IMR-90 (cell line): ENCODE results near the gene UBD. TPM values are rescaled to one million over a fixed set of nuclear protein-coding genes. Genes with fewer than 3 reads are reported as not detected.

ENCODE experiments used
- ATAC-seq: fragments of 200-7000 bp; cut with Tn5 transposase; 2 replicates; pipeline ENCODE4 v1.9.1; 2020; ENCODE audit warnings: low read depth, mild to moderate bottlenecking, moderate library complexity
- BruUV-seq: library from RNA; stranded (reverse); fragments of 400-500 nt; replicated peaks from 2 replicates; lab custom pipeline; 2021; lab: Mats Ljungman, UMichigan
- CTCF ChIA-PET: fragments of 300-600 bp; formaldehyde crosslinking; extraction: SDS; loops from one replicate; lab custom pipeline; 2021; ENCODE audit warnings: antibody characterized with exemption; lab: Yijun Ruan, JAX
- POLR2A ChIA-PET: fragments of 300-600 bp; sonication (Branson Sonifier 250); formaldehyde crosslinking; loops from one replicate; lab custom pipeline; 2022; ENCODE audit warnings: antibody characterized with exemption; ENCODE audit not compliant: unreplicated experiment; lab: Charles Lee
- DNase-seq: peaks from one replicate; pipeline ENCODE4 v3.0.0; 2013
- H2AFZ ChIP-seq: replicated peaks from 2 replicates; pipeline ENCODE3; 2013; ENCODE audit warnings: low read length, mild to moderate bottlenecking; ENCODE audit not compliant: poor library complexity
- H2AK5ac ChIP-seq: 2 replicates; pipeline ENCODE4 v1.6.1; 2013; ENCODE audit warnings: low read depth, low read length, inconsistent platforms
- H2AK9ac ChIP-seq: replicated peaks from 2 replicates; pipeline ENCODE3; 2013; ENCODE audit warnings: mild to moderate bottlenecking, low read depth, low read length, moderate library complexity; ENCODE audit not compliant: poor library complexity
- H2BK120ac ChIP-seq: 2 replicates; pipeline ENCODE4 v1.6.1; 2013; ENCODE audit warnings: low read depth, low read length, inconsistent platforms
- H2BK15ac ChIP-seq: 3 replicates; pipeline ENCODE4 v1.6.1; 2013; ENCODE audit warnings: low read depth, low read length, inconsistent platforms
- H2BK20ac ChIP-seq: 2 replicates; pipeline ENCODE4 v1.6.1; 2013; ENCODE audit warnings: low read depth, mild to moderate bottlenecking, inconsistent platforms, low read length, moderate library complexity
- H2BK5ac ChIP-seq: 2 replicates; pipeline ENCODE4 v1.6.1; 2013; ENCODE audit warnings: mild to moderate bottlenecking, low read depth, low read length, inconsistent platforms; ENCODE audit not compliant: poor library complexity, severe bottlenecking
- H3K14ac ChIP-seq: replicated peaks from 2 replicates; pipeline ENCODE4 v1.6.1; 2013; ENCODE audit warnings: low read depth, low read length, inconsistent platforms
- H3K18ac ChIP-seq: 2 replicates; pipeline ENCODE4 v1.6.1; 2013; ENCODE audit warnings: low read depth, low read length, control low read depth
- H3K23ac ChIP-seq: 2 replicates; pipeline ENCODE4 v1.6.1; 2013; ENCODE audit warnings: low read depth, low read length, inconsistent platforms
- H3K27ac ChIP-seq: 2 replicates; pipeline ENCODE4 v1.5.1; 2013; ENCODE audit warnings: mild to moderate bottlenecking, control low read depth, low read length; ENCODE audit not compliant: insufficient read depth
- H3K27me3 ChIP-seq: 2 replicates; pipeline ENCODE4 v1.6.1; 2013; ENCODE audit warnings: low read length; ENCODE audit not compliant: control insufficient read depth, insufficient read depth
- H3K36me3 ChIP-seq: 2 replicates; pipeline ENCODE4 v1.6.1; 2013; ENCODE audit warnings: low read length, mixed read lengths; ENCODE audit not compliant: control insufficient read depth, insufficient read depth
- H3K4ac ChIP-seq: 2 replicates; pipeline ENCODE4 v1.6.1; 2013; ENCODE audit warnings: low read depth, low read length, inconsistent platforms
- H3K4me1 ChIP-seq: 2 replicates; pipeline ENCODE4 v1.6.1; 2013; ENCODE audit warnings: low read length, mixed read lengths; ENCODE audit not compliant: control insufficient read depth, insufficient read depth
- H3K4me2 ChIP-seq: 2 replicates; pipeline ENCODE4 v1.6.1; 2013; ENCODE audit warnings: low read depth, mild to moderate bottlenecking, control low read depth, low read length, moderate library complexity
- H3K4me3 ChIP-seq: 2 replicates; pipeline ENCODE4 v1.5.1; 2013; ENCODE audit warnings: low read depth, mild to moderate bottlenecking, control low read depth, low read length, moderate library complexity; ENCODE audit not compliant: insufficient read depth
- H3K56ac ChIP-seq: 2 replicates; pipeline ENCODE4 v1.6.1; 2013; ENCODE audit warnings: low read length, inconsistent platforms; ENCODE audit not compliant: insufficient read depth; ENCODE audit errors: extremely low read depth
- H3K79me1 ChIP-seq, 2 experiments: 2 replicates each; pipeline ENCODE4 v1.6.1; 2013; ENCODE audit warnings: low read length in 2 of 2, inconsistent platforms in 1 of 2, low read depth in 1 of 2
- H3K9ac ChIP-seq: 2 replicates; pipeline ENCODE4 v1.6.1; 2013; ENCODE audit warnings: low read depth, low read length, control low read depth
- H3K9me1 ChIP-seq: 2 replicates; pipeline ENCODE4 v1.6.1; 2013; ENCODE audit warnings: low read length, inconsistent platforms; ENCODE audit not compliant: insufficient read depth
- H3K9me3 ChIP-seq: 2 replicates; pipeline ENCODE4 v1.6.1; 2013; ENCODE audit warnings: low read length; ENCODE audit not compliant: control insufficient read depth, insufficient read depth
- H4K20me1 ChIP-seq: 2 replicates; pipeline ENCODE4 v1.6.1; 2013; ENCODE audit warnings: low read length, inconsistent platforms; ENCODE audit not compliant: insufficient read depth
- H4K5ac ChIP-seq: 2 replicates; pipeline ENCODE4 v1.6.1; 2013; ENCODE audit warnings: mild to moderate bottlenecking, low read depth, low read length, control low read depth
- H4K8ac ChIP-seq, 2 experiments: 2 replicates each; pipeline ENCODE4 v1.6.1; 2013; ENCODE audit warnings: low read depth in 2 of 2, low read length in 2 of 2, control low read depth in 1 of 2, inconsistent platforms in 1 of 2
- H4K91ac ChIP-seq: 2 replicates; pipeline ENCODE4 v1.6.1; 2013; ENCODE audit warnings: low read depth, low read length, inconsistent platforms; ENCODE audit not compliant: insufficient read depth
- BHLHE40 ChIP-seq: fragments of 150-350 bp; IDR thresholded peaks from 2 replicates; pipeline ENCODE4 v1.6.1; 2016; ENCODE audit warnings: mild to moderate bottlenecking, low read depth, low read length
- CEBPB ChIP-seq: IDR thresholded peaks from 2 replicates; pipeline ENCODE4 v1.6.1; 2012; ENCODE audit warnings: low read depth, low read length, improper control_type of control experiment
- CHD1 ChIP-seq: IDR thresholded peaks from 2 replicates; pipeline ENCODE4 v1.6.1; 2012; ENCODE audit warnings: low read depth, low read length, improper control_type of control experiment
- FOS ChIP-seq: fragments of 150-350 bp; IDR thresholded peaks from 2 replicates; pipeline ENCODE4 v1.6.1; 2016; ENCODE audit warnings: low read depth, low read length
- MAFK ChIP-seq: IDR thresholded peaks from 2 replicates; pipeline ENCODE4 v1.6.1; 2012; ENCODE audit warnings: low read depth, low read length, improper control_type of control experiment
- MAZ ChIP-seq: IDR thresholded peaks from 2 replicates; pipeline ENCODE4 v1.6.1; 2012; ENCODE audit warnings: low read depth, mild to moderate bottlenecking, low read length, improper control_type of control experiment, moderate library complexity, borderline replicate concordance
- MXI1 ChIP-seq: IDR thresholded peaks from 2 replicates; pipeline ENCODE4 v1.6.1; 2012; ENCODE audit warnings: low read depth, mild to moderate bottlenecking, low read length, moderate library complexity, borderline replicate concordance
- NFE2L2 ChIP-seq: fragments of 150-350 bp; IDR thresholded peaks from 2 replicates; pipeline ENCODE4 v1.6.1; 2016; ENCODE audit warnings: low read depth, mild to moderate bottlenecking, low read length
- POLR2A ChIP-seq: IDR thresholded peaks from 2 replicates; pipeline ENCODE4 v1.6.1; 2012; ENCODE audit warnings: mild to moderate bottlenecking, low read depth, low read length
- RAD21 ChIP-seq: IDR thresholded peaks from 2 replicates; pipeline ENCODE4 v1.6.1; 2012; ENCODE audit warnings: low read length, improper control_type of control experiment
- RCOR1 ChIP-seq: IDR thresholded peaks from 2 replicates; pipeline ENCODE4 v1.6.1; 2012; ENCODE audit warnings: mild to moderate bottlenecking, low read length, improper control_type of control experiment; ENCODE audit not compliant: insufficient replicate concordance
- RFX5 ChIP-seq: IDR thresholded peaks from 2 replicates; pipeline ENCODE4 v1.8.0; 2012; ENCODE audit warnings: low read depth, mild to moderate bottlenecking, low read length, moderate library complexity
- SMC3 ChIP-seq: fragments of 150-350 bp; IDR thresholded peaks from 2 replicates; pipeline ENCODE4 v1.6.1; 2016; ENCODE audit warnings: low read depth, mild to moderate bottlenecking, antibody characterized with exemption, low read length, moderate library complexity
- dilution Hi-C: fragments of 300-500 bp; cut with HindIII; formaldehyde crosslinking; loops from one replicate; pipeline ENCODE4 v1.14.3; 2018; ENCODE audit warnings: low sequenced_read_pairs; ENCODE audit not compliant: unreplicated experiment
- in situ Hi-C: fragments of 300-500 bp; cut with MboI; formaldehyde crosslinking; loops from 3 replicates; pipeline ENCODE4 v1.14.3; 2019; ENCODE audit warnings: low sequenced_read_pairs, inconsistent platforms, mixed read lengths
- intact Hi-C: fragments of 100-400 bp; cut with micrococcal nuclease; formaldehyde crosslinking; loops from 2 replicates; pipeline ENCODE4 v1.10.0; 2022
- polyA plus RNA-seq, 3 experiments: library from polyadenylated mRNA; depleted of rRNA; stranded (reverse); fragments of >200 nt; gene quantifications; 2 replicates each; pipeline ENCODE4 v1.2.3, GENCODE V29; 2012; ENCODE audit warnings: low replicate concordance in 1 of 3
- total RNA-seq: library from RNA; depleted of rRNA; stranded (reverse); fragments of >200 nt; gene quantifications from 2 replicates; pipeline ENCODE4 v1.2.3, GENCODE V29; 2012
- TF ChIP-seq, protein P1 (sequence below): conservative IDR thresholded peaks from 2 replicates; pipeline ENCODE4 v1.5.1; 2012; ENCODE audit warnings: mild to moderate bottlenecking, low read depth, low read length, improper control_type of control experiment
- TF ChIP-seq, protein P2 (sequence below): fragments of 150-350 bp; IDR thresholded peaks from 2 replicates; pipeline ENCODE4 v1.6.1; 2017; ENCODE audit warnings: mild to moderate bottlenecking, antibody characterized with exemption, low read length, low read depth
- TF ChIP-seq, protein P3 (sequence below): fragments of 150-350 bp; IDR thresholded peaks from 2 replicates; pipeline ENCODE4 v1.6.1; 2016; ENCODE audit warnings: low read depth, mild to moderate bottlenecking, low read length, moderate library complexity, borderline replicate concordance

The UBD gene
- total and polyA plus RNA-seq, 2 of the 4 experiments (the other 2 are of a cell fraction) = not detected

DNA sequence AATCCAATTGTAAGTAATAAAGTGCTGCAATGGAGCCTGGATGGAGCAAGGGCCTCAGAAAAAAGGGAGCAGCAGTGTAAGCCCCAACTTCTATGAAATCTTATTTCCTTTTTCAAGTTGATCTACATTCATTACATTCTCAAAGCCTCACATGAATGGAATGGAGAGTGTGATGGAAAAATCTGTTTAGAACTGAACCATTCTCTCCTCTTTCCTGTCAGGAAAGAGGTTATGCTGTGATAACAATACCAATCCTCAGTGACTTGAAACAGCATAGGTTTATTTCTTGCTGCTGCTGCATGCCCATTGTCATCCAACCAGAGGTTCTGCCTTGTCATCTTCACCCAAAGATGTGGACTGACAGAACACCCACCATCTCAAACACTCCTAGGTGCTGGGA, 16.5 kb upstream of the UBD start:
- H3K9me3 ChIP-seq = no peaks in the 10 kb centered on the region
- no peak overlapping the region for H2BK120ac ChIP-seq
- DNase-seq (no peak), ATAC-seq (no peak)
- no peak for TF ChIP-seq RAD21
- TF ChIP-seq MAFK = no peak
- no peak for TF ChIP-seq FOS
- TF ChIP-seq POLR2A = no peak
- no peak for TF ChIP-seq MAZ
- TF ChIP-seq CHD1 = no peak
- TF ChIP-seq BHLHE40 = no peak
- no peak for TF ChIP-seq SMC3
- TF ChIP-seq, protein P1, sequence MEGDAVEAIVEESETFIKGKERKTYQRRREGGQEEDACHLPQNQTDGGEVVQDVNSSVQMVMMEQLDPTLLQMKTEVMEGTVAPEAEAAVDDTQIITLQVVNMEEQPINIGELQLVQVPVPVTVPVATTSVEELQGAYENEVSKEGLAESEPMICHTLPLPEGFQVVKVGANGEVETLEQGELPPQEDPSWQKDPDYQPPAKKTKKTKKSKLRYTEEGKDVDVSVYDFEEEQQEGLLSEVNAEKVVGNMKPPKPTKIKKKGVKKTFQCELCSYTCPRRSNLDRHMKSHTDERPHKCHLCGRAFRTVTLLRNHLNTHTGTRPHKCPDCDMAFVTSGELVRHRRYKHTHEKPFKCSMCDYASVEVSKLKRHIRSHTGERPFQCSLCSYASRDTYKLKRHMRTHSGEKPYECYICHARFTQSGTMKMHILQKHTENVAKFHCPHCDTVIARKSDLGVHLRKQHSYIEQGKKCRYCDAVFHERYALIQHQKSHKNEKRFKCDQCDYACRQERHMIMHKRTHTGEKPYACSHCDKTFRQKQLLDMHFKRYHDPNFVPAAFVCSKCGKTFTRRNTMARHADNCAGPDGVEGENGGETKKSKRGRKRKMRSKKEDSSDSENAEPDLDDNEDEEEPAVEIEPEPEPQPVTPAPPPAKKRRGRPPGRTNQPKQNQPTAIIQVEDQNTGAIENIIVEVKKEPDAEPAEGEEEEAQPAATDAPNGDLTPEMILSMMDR = no peak
- TF ChIP-seq, protein P2, sequence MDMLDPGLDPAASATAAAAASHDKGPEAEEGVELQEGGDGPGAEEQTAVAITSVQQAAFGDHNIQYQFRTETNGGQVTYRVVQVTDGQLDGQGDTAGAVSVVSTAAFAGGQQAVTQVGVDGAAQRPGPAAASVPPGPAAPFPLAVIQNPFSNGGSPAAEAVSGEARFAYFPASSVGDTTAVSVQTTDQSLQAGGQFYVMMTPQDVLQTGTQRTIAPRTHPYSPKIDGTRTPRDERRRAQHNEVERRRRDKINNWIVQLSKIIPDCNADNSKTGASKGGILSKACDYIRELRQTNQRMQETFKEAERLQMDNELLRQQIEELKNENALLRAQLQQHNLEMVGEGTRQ = no peak
- no peak for TF ChIP-seq MXI1
- no peak for TF ChIP-seq NFE2L2
- TF ChIP-seq RCOR1 = no peak
- TF ChIP-seq CEBPB = no peak
- TF ChIP-seq, protein P3, sequence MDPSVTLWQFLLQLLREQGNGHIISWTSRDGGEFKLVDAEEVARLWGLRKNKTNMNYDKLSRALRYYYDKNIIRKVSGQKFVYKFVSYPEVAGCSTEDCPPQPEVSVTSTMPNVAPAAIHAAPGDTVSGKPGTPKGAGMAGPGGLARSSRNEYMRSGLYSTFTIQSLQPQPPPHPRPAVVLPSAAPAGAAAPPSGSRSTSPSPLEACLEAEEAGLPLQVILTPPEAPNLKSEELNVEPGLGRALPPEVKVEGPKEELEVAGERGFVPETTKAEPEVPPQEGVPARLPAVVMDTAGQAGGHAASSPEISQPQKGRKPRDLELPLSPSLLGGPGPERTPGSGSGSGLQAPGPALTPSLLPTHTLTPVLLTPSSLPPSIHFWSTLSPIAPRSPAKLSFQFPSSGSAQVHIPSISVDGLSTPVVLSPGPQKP = no peak
- no peak for TF ChIP-seq RFX5
- H3K9me1 ChIP-seq = no peaks in the 10 kb centered on the region
- H4K8ac ChIP-seq = no peak overlapping the region
- H2AK9ac ChIP-seq = no peak overlapping the region
- POLR2A ChIA-PET = no interaction called here
- H4K5ac ChIP-seq = no peak overlapping the region
- no peak overlapping the region for H4K91ac ChIP-seq
- in situ Hi-C loops = no loop called here
- no peaks in the 10 kb centered on the region for H3K4me1 ChIP-seq
- no peak overlapping the region for H3K4me3 ChIP-seq
- CTCF ChIA-PET = no interaction called here
- BruUV-seq = no TSS peak
- no peaks in the 10 kb centered on the region for H3K79me1 ChIP-seq
- no peak overlapping the region for H3K18ac ChIP-seq
- no peak overlapping the region for H2AFZ ChIP-seq
- H3K23ac ChIP-seq = no peak overlapping the region
- no peaks in the 10 kb centered on the region for H3K36me3 ChIP-seq
- dilution Hi-C loops = no loop called here
- H2BK20ac ChIP-seq = no peak overlapping the region
- intact Hi-C loops = no loop called here
- H3K27ac ChIP-seq = no peak overlapping the region
- H3K4ac ChIP-seq = no peak overlapping the region
- H2BK15ac ChIP-seq = no peak overlapping the region
- no peak overlapping the region for H2AK5ac ChIP-seq
- H3K4me2 ChIP-seq = no peak overlapping the region
- no peak overlapping the region for H3K56ac ChIP-seq
- H4K20me1 ChIP-seq = no peaks in the 10 kb centered on the region
- H3K27me3 ChIP-seq = no peaks in the 10 kb centered on the region
- no peak overlapping the region for H3K14ac ChIP-seq
- no peak overlapping the region for H2BK5ac ChIP-seq
- no peak overlapping the region for H3K9ac ChIP-seq
